Measurements from ENCODE around the gene TMEM248. TPM values are rescaled to one million over a fixed set of nuclear protein-coding genes. Genes with fewer than 3 reads are reported as not detected.
"Not testable (repeated sequence)": the region's sequence is repeated elsewhere in the genome, so short reads cannot be mapped to it uniquely, and the experiment has no call there.

The TMEM248 gene
- total RNA-seq, 1 experiment from 2014 or later, result 126 TPM

DNA sequence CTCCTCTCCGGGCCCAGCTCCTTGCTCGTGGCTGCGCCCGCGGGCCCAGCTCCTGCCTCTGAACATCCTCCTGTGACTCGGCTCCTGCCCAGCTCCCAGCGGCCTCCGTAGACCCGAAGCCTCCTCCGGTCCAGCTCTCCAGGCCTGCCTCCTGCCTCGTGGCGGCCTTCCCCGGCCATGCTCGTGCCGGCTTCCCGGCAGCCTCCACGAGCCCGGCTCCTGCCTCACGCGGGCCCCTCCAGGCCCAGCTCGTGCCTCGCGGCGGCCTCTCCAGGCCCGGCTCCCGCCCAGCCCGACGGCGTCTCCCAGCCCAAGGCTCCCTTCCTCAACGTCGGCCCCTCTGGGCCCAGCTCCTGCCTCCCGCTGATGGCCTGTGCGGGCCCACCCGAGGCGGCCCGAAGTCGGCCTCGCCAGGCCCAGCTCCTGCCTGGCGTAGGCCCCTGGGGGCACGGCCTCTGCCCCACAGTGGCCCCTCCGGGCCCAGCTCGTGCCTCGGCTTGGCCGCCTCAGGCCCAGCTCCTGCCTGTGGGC, 16.9 kb upstream of the TMEM248 start:
- Histone ChIP-seq H3K9ac (ENCODE audit: low read length) (no peak overlapping the region), H3K4me1 (ENCODE audit: low read length) (no peaks in the 10 kb centered on the region), H3K27me3 (ENCODE audit: low read length) (no peaks in the 10 kb centered on the region), H3K36me3 (ENCODE audit: insufficient read depth, low read length) (no peaks in the 10 kb centered on the region), H3K9me2 (replicated peaks; ENCODE audit: insufficient read depth, low read length) (no peaks in the 10 kb centered on the region), H2AFZ (ENCODE audit: low read length) (no peak overlapping the region), H3K79me2 (ENCODE audit: low read length) (no peaks in the 10 kb centered on the region), H3K9me3 (ENCODE audit: low read length) (no peaks in the 10 kb centered on the region), H4K20me1 (ENCODE audit: insufficient read depth, low read depth, low read length) (no peaks in the 10 kb centered on the region), H3K4me2 (ENCODE audit: low read depth, low read length, poor library complexity, severe bottlenecking) (no peak overlapping the region), H3K27ac (ENCODE audit: low read length) (no peak overlapping the region), H3K4me3 (ENCODE audit: low read length) (no peak overlapping the region)
- no peak for DNase-seq

- Histone ChIP-seq H3K9ac (ENCODE audit: low read length) (no peak overlapping the region), H2AFZ (ENCODE audit: low read length) (no peak overlapping the region), H3K36me3 (ENCODE audit: insufficient read depth, low read length) (no peaks in the 10 kb centered on the region)
These were observed 15.7 kb upstream of the TMEM248 start for GRCh38 chr7:66905278-66905677.

GRCh38 chr7:66905689-66906088, 15.3 kb upstream of the TMEM248 start:
- Histone ChIP-seq H3K27ac (ENCODE audit: low read length) (no peak overlapping the region), H3K27me3 (ENCODE audit: low read length) (no peaks in the 10 kb centered on the region), H4K20me1 (ENCODE audit: insufficient read depth, low read depth, low read length) (no peaks in the 10 kb centered on the region), H3K36me3 (ENCODE audit: insufficient read depth, low read length) (no peaks in the 10 kb centered on the region), H3K9ac (ENCODE audit: low read length) (no peak overlapping the region), H3K9me2 (replicated peaks; ENCODE audit: insufficient read depth, low read length) (no peaks in the 10 kb centered on the region), H3K4me2 (ENCODE audit: low read depth, low read length, poor library complexity, severe bottlenecking) (no peak overlapping the region), H3K9me3 (ENCODE audit: low read length) (no peaks in the 10 kb centered on the region), H3K79me2 (ENCODE audit: low read length) (no peaks in the 10 kb centered on the region), H3K4me1 (ENCODE audit: low read length) (no peaks in the 10 kb centered on the region), H2AFZ (ENCODE audit: low read length) (no peak overlapping the region), H3K4me3 (ENCODE audit: low read length) (no peak overlapping the region)
- peak; percentile 45 for DNase-seq

More at GRCh38 chr7:66905278-66905677, 15.7 kb upstream of the TMEM248 start:
- Histone ChIP-seq H3K4me1 (ENCODE audit: low read length) (no peaks in the 10 kb centered on the region), H3K79me2 (ENCODE audit: low read length) (no peaks in the 10 kb centered on the region), H3K4me3 (ENCODE audit: low read length) (no peak overlapping the region), H3K9me2 (replicated peaks; ENCODE audit: insufficient read depth, low read length) (no peaks in the 10 kb centered on the region), H3K27ac (ENCODE audit: low read length) (no peak overlapping the region), H3K9me3 (ENCODE audit: low read length) (no peaks in the 10 kb centered on the region), H3K27me3 (ENCODE audit: low read length) (no peaks in the 10 kb centered on the region), H4K20me1 (ENCODE audit: insufficient read depth, low read depth, low read length) (no peaks in the 10 kb centered on the region), H3K4me2 (ENCODE audit: low read depth, low read length, poor library complexity, severe bottlenecking) (no peak overlapping the region)
- DNase-seq, result no peak

DNA sequence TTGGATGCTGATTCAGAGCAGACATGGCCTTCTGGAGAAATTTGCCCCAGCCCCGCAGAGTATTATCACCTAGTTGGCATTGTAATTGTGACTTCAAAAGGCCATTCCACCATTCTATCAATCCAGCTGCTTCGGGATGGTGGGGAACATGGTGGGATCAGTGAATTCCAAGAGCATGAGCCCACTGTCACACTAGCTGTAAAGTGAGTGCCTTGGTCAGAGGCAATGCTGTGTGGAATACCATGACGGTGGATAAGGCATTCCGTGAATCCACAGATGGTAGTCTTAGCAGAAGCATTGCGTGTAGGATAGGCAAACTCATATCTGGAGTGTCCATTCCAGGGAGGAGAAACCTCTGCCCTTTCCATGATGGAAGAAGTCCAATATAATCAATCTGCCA, 13.3 kb upstream of the TMEM248 start:
- H3K9ac ChIP-seq (ENCODE audit: low read length), result no peak overlapping the region
- no peak overlapping the region for H2AFZ ChIP-seq (ENCODE audit: low read length)
- H3K27me3 ChIP-seq (ENCODE audit: low read length), result no peaks in the 10 kb centered on the region
- no peak overlapping the region for H3K27ac ChIP-seq (ENCODE audit: low read length)
- H4K20me1 ChIP-seq (ENCODE audit: insufficient read depth, low read depth, low read length), result no peaks in the 10 kb centered on the region
- no peak for DNase-seq
- H3K9me3 ChIP-seq (ENCODE audit: low read length), result no peaks in the 10 kb centered on the region
- no peaks in the 10 kb centered on the region for H3K9me2 ChIP-seq (replicated peaks; ENCODE audit: insufficient read depth, low read length)
- H3K4me3 ChIP-seq (ENCODE audit: low read length), result no peak overlapping the region
- H3K4me2 ChIP-seq (ENCODE audit: low read depth, low read length, poor library complexity, severe bottlenecking), result no peak overlapping the region
- no peaks in the 10 kb centered on the region for H3K79me2 ChIP-seq (ENCODE audit: low read length)
- H3K4me1 ChIP-seq (ENCODE audit: low read length), result no peaks in the 10 kb centered on the region
- no peaks in the 10 kb centered on the region for H3K36me3 ChIP-seq (ENCODE audit: insufficient read depth, low read length)

GRCh38 chr7:66908598-66908997, 12.4 kb upstream of the TMEM248 start:
- H3K27ac ChIP-seq (ENCODE audit: low read length); H4K20me1 ChIP-seq (ENCODE audit: insufficient read depth, low read depth, low read length); H3K4me3 ChIP-seq (ENCODE audit: low read length); H3K9me3 ChIP-seq (ENCODE audit: low read length); H3K79me2 ChIP-seq (ENCODE audit: low read length); H2AFZ ChIP-seq (ENCODE audit: low read length); H3K4me1 ChIP-seq (ENCODE audit: low read length); H3K4me2 ChIP-seq (ENCODE audit: low read depth, low read length, poor library complexity, severe bottlenecking); H3K27me3 ChIP-seq (ENCODE audit: low read length); H3K36me3 ChIP-seq (ENCODE audit: insufficient read depth, low read length); H3K9ac ChIP-seq (ENCODE audit: low read length); H3K9me2 ChIP-seq (replicated peaks; ENCODE audit: insufficient read depth, low read length); DNase-seq: not testable (repeated sequence)

- Histone ChIP-seq H3K27ac (ENCODE audit: low read length) (no peak overlapping the region), H3K9ac (ENCODE audit: low read length) (no peak overlapping the region), H3K4me1 (ENCODE audit: low read length) (no peaks in the 10 kb centered on the region), H3K27me3 (ENCODE audit: low read length) (no peaks in the 10 kb centered on the region), H3K79me2 (ENCODE audit: low read length) (no peaks in the 10 kb centered on the region), H3K9me2 (replicated peaks; ENCODE audit: insufficient read depth, low read length) (no peaks in the 10 kb centered on the region), H3K4me2 (ENCODE audit: low read depth, low read length, poor library complexity, severe bottlenecking) (no peak overlapping the region), H3K4me3 (ENCODE audit: low read length) (no peak overlapping the region), H4K20me1 (ENCODE audit: insufficient read depth, low read depth, low read length) (no peaks in the 10 kb centered on the region), H2AFZ (ENCODE audit: low read length) (no peak overlapping the region), H3K36me3 (ENCODE audit: insufficient read depth, low read length) (no peaks in the 10 kb centered on the region), H3K9me3 (ENCODE audit: low read length) (no peaks in the 10 kb centered on the region)
- DNase-seq, result no peak
These were observed 10.2 kb upstream of the TMEM248 start for GRCh38 chr7:66910789-66911188.

DNA sequence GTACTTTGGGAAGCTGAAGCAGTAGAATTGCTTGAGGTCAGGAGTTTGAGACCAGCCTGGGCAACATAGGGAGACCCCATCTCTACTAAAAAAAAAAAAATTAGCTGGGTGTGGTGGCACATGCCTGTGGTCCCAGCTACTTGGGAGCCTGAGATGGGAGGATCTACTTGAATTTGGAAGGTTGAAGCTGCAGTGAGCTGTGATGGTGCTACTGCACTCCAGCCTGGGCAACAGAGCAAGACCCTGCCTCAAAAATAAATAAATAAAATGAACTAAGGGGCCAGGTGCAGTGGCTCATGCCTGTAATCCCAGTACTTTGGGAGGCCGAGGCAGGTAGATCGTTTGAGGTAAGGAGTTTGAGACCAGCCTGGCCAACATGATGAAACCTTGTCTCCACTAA, 9.8 kb upstream of the TMEM248 start:
- H3K27ac ChIP-seq (ENCODE audit: low read length); H3K9ac ChIP-seq (ENCODE audit: low read length); H3K27me3 ChIP-seq (ENCODE audit: low read length); H3K4me1 ChIP-seq (ENCODE audit: low read length); H3K4me3 ChIP-seq (ENCODE audit: low read length); H3K4me2 ChIP-seq (ENCODE audit: low read depth, low read length, poor library complexity, severe bottlenecking); H3K79me2 ChIP-seq (ENCODE audit: low read length); H3K9me2 ChIP-seq (replicated peaks; ENCODE audit: insufficient read depth, low read length); DNase-seq; H3K36me3 ChIP-seq (ENCODE audit: insufficient read depth, low read length); H2AFZ ChIP-seq (ENCODE audit: low read length); H4K20me1 ChIP-seq (ENCODE audit: insufficient read depth, low read depth, low read length); H3K9me3 ChIP-seq (ENCODE audit: low read length): not testable (repeated sequence)

GRCh38 chr7:66912195-66912594, 8.8 kb upstream of the TMEM248 start:
- Histone ChIP-seq H3K9me2 (replicated peaks; ENCODE audit: insufficient read depth, low read length) (no peaks in the 10 kb centered on the region), H3K79me2 (ENCODE audit: low read length) (no peaks in the 10 kb centered on the region), H3K9me3 (ENCODE audit: low read length) (no peaks in the 10 kb centered on the region), H3K27ac (ENCODE audit: low read length) (no peak overlapping the region), H3K27me3 (ENCODE audit: low read length) (no peaks in the 10 kb centered on the region), H3K4me3 (ENCODE audit: low read length) (no peak overlapping the region), H3K9ac (ENCODE audit: low read length) (no peak overlapping the region), H2AFZ (ENCODE audit: low read length) (no peak overlapping the region), H4K20me1 (ENCODE audit: insufficient read depth, low read depth, low read length) (no peaks in the 10 kb centered on the region), H3K4me2 (ENCODE audit: low read depth, low read length, poor library complexity, severe bottlenecking) (no peak overlapping the region), H3K4me1 (ENCODE audit: low read length) (no peaks in the 10 kb centered on the region), H3K36me3 (ENCODE audit: insufficient read depth, low read length) (no peaks in the 10 kb centered on the region)
- no peak for DNase-seq
